SK-N-SH (cell line): ENCODE measurements around the gene CDSN. TPM values are rescaled to one million over a fixed set of nuclear protein-coding genes. Genes with fewer than 3 reads are reported as not detected.

Experiments
- CTCF ChIA-PET: fragments of 300-600, 350-600 bp; formaldehyde crosslinking; extraction: SDS; loops from one replicate; lab custom pipeline; 2021; lab: Yijun Ruan, JAX
- POLR2A ChIA-PET: fragments of 350-600 bp; sonication (Branson Sonifier 250); formaldehyde crosslinking; extraction: SDS; loops from one replicate; lab custom pipeline; 2020; ENCODE audit warnings: antibody characterized with exemption, inconsistent platforms; lab: Yijun Ruan, JAX
- DNase-seq: peaks from one replicate; pipeline ENCODE4 v3.0.0; 2012
- H2AFZ ChIP-seq: fragments of 200-600 bp; sonication (generic); 2 replicates; pipeline ENCODE4 v1.8.1; 2016; ENCODE audit warnings: antibody characterized with exemption, mild to moderate bottlenecking, low read depth
- H3F3A ChIP-seq: fragments of 200-600 bp; sonication (generic); replicated peaks from 2 replicates; pipeline ENCODE3; 2016; ENCODE audit warnings: antibody characterized with exemption, mild to moderate bottlenecking; ENCODE audit not compliant: insufficient read depth
- H3K27ac ChIP-seq, 2 experiments: fragments of 200-500 bp in 1 of 2; fragments of 200-600 bp in 1 of 2; sonication (Bioruptor generic) in 1 of 2; sonication (generic), shearing (Covaris generic) in 1 of 2; 2 replicates each; pipeline versions ENCODE4 v1.5.1 to v1.6.1; 2014 to 2016; ENCODE audit warnings: low read depth in 2 of 2, inconsistent platforms in 1 of 2, low read length in 1 of 2, mild to moderate bottlenecking in 1 of 2, mixed read lengths in 1 of 2
- H3K27me3 ChIP-seq: fragments of 200-600 bp; sonication (generic), shearing (Covaris generic); 2 replicates; pipeline ENCODE4 v1.6.1; 2016; ENCODE audit warnings: mixed run types; ENCODE audit not compliant: insufficient read depth
- H3K36me3 ChIP-seq, 2 experiments: fragments of 200-500 bp in 1 of 2; fragments of 200-600 bp in 1 of 2; sonication (Bioruptor generic) in 1 of 2; sonication (generic) in 1 of 2; replicated peaks in 1 of 2; 2 replicates each; pipeline versions ENCODE3 to v1.5.1; 2014 to 2016; ENCODE audit warnings: low read length in 1 of 2, mild to moderate bottlenecking in 1 of 2; ENCODE audit not compliant: insufficient read depth in 2 of 2, control insufficient read depth in 1 of 2
- H3K4me1 ChIP-seq, 2 experiments: fragments of 200-500 bp in 1 of 2; fragments of 200-600 bp in 1 of 2; sonication (Bioruptor generic) in 1 of 2; sonication (generic), shearing (Covaris generic) in 1 of 2; 2 replicates each; pipeline versions ENCODE4 v1.5.1 to v1.6.1; 2014 to 2016; ENCODE audit warnings: low read depth in 1 of 2, low read length in 1 of 2, mixed run types in 1 of 2; ENCODE audit not compliant: insufficient read depth in 2 of 2, control insufficient read depth in 1 of 2
- H3K4me2 ChIP-seq: fragments of 200-600 bp; sonication (generic), shearing (Covaris generic); 2 replicates; pipeline ENCODE4 v1.6.1; 2017; ENCODE audit warnings: mixed run types
- H3K4me3 ChIP-seq, 2 experiments: fragments of 200-500 bp in 1 of 2; fragments of 200-600 bp in 1 of 2; sonication (Bioruptor generic) in 1 of 2; sonication (generic), shearing (Covaris generic) in 1 of 2; 2 replicates each; pipeline versions ENCODE4 v1.5.1 to v1.8.1; 2014 to 2016; ENCODE audit warnings: low read depth in 2 of 2, inconsistent platforms in 1 of 2, low read length in 1 of 2, mild to moderate bottlenecking in 1 of 2, mixed read lengths in 1 of 2, moderate library complexity in 1 of 2
- H3K79me2 ChIP-seq: fragments of 200-600 bp; sonication (generic); 2 replicates; pipeline ENCODE4 v1.8.1; 2017; ENCODE audit warnings: mild to moderate bottlenecking; ENCODE audit not compliant: insufficient read depth
- H3K9ac ChIP-seq: fragments of 200-600 bp; sonication (generic); 2 replicates; pipeline ENCODE4 v1.6.1; 2017; ENCODE audit warnings: mixed run types
- H3K9me2 ChIP-seq: fragments of 200-600 bp; sonication (generic); 2 replicates; pipeline ENCODE4 v1.6.1; 2017; ENCODE audit warnings: mixed run types
- H3K9me3 ChIP-seq: fragments of 200-600 bp; sonication (generic); 2 replicates; pipeline ENCODE4 v1.6.1; 2017; ENCODE audit warnings: mixed run types, mild to moderate bottlenecking, moderate library complexity
- H4K20me1 ChIP-seq: fragments of 200-600 bp; sonication (generic); 2 replicates; pipeline ENCODE4 v1.6.1; 2017; ENCODE audit warnings: mild to moderate bottlenecking, mixed run types; ENCODE audit not compliant: insufficient read depth
- CHD2 ChIP-seq: fragments of 150-350 bp; IDR thresholded peaks from 2 replicates; pipeline ENCODE4 v1.6.1; 2018; ENCODE audit warnings: low read length; ENCODE audit not compliant: partially characterized antibody
- GABPA ChIP-seq: IDR thresholded peaks from 2 replicates; pipeline ENCODE4 v1.4.0; 2012; ENCODE audit warnings: low read depth, mild to moderate bottlenecking
- MAX ChIP-seq: IDR thresholded peaks from 2 replicates; pipeline ENCODE4 v1.4.0; 2012; ENCODE audit warnings: low read depth
- PBX3 ChIP-seq: IDR thresholded peaks from 2 replicates; pipeline ENCODE4; 2012
- POLR2AphosphoS5 ChIP-seq: IDR thresholded peaks from 2 replicates; pipeline ENCODE4 v1.6.1; 2012; ENCODE audit warnings: low read depth, low read length
- RCOR1 ChIP-seq: fragments of 150-350 bp; IDR thresholded peaks from 2 replicates; pipeline ENCODE4 v1.6.1; 2017; ENCODE audit warnings: antibody characterized with exemption, low read length
- RXRA ChIP-seq: IDR thresholded peaks from 2 replicates; pipeline ENCODE4 v1.4.0; 2012; ENCODE audit warnings: low read depth, mild to moderate bottlenecking, borderline replicate concordance
- SMC3 ChIP-seq: IDR thresholded peaks from 2 replicates; pipeline ENCODE4 v1.6.1; 2012; ENCODE audit warnings: low read depth, low read length, improper control_type of control experiment
- TAF1 ChIP-seq: IDR thresholded peaks from 2 replicates; pipeline ENCODE4 v1.6.1; 2012; ENCODE audit warnings: low read depth, mild to moderate bottlenecking, low read length, moderate library complexity, borderline replicate concordance
- USF1 ChIP-seq: IDR thresholded peaks from 2 replicates; pipeline ENCODE4 v1.4.0; 2012; ENCODE audit warnings: low read depth, borderline replicate concordance
- WGBS: methylation state at CpG from one replicate; pipeline ENCODE4 v1.1.6; 2017; ENCODE audit warnings: low lambda C conversion rate; 5-methylcytosine and 5-hydroxymethylcytosine counted together
- polyA plus RNA-seq, 3 experiments: library from polyadenylated mRNA; depleted of rRNA; stranded (reverse); fragments of >200 nt; gene quantifications; 2 replicates each; pipeline ENCODE4 v1.2.3, GENCODE V29; 2012
- TF ChIP-seq, protein P1 (sequence below): fragments of 150-350 bp; IDR thresholded peaks from 2 replicates; pipeline ENCODE4 v1.6.1; 2017; ENCODE audit warnings: antibody characterized with exemption, low read length, low read depth, borderline replicate concordance
- TF ChIP-seq, protein P2 (sequence below): fragments of 150-350 bp; IDR thresholded peaks from 2 replicates; pipeline ENCODE4 v1.6.1; 2016; ENCODE audit warnings: mild to moderate bottlenecking, low read depth, low read length
- TF ChIP-seq, protein P3 (sequence below): IDR thresholded peaks from 2 replicates; pipeline ENCODE4 v1.4.0; 2012; ENCODE audit warnings: low read depth, borderline replicate concordance

CDSN gene
- polyA plus RNA-seq, 1 of the 3 experiments (the other 2 are of a cell fraction) = 0.02 TPM

DNA sequence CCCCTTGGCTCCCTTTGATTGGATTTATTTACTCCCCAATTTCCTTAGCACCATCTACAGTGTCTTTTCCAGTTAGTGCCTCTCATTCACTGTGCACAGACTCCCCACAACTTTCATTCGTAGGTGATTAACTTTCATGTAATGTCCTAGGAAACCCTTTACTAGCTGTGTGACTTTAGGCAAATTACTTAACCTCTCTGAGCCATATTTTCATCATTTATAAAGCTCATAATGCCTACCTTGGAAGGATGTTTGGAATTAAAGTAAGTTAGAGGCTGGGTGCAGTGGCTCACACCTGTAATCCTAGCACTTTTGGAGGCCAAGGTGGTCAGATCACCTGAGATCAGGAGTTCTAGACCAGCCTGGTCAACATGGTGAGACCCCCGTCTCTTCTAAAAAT lies 28.0 kb downstream of the CDSN start:
- Histone ChIP-seq H3K9me2 (no peaks in the 10 kb centered on the region), H3K36me3 (no peaks in the 10 kb centered on the region), H3K4me2 (no peak overlapping the region), H3F3A (peaks cover 21% of the 10 kb centered on the region), H3K4me3 (no peak overlapping the region), H3K4me1 (peaks cover 8 to 15% of the 10 kb centered on the region in 2 experiments; a peak in 3 of 4 replicates), H2AFZ (no peak overlapping the region), H3K9ac (no peak overlapping the region), H3K79me2 (no peaks in the 10 kb centered on the region; the same call in 1 of the 2 replicates), H3K9me3 (no peaks in the 10 kb centered on the region), H3K27ac (no peak overlapping the region), H4K20me1 (no peaks in the 10 kb centered on the region), H3K27me3 (no peaks in the 10 kb centered on the region)
- ChIA-PET POLR2A (no interaction called here), CTCF (interaction anchor here (0.7 to 2.4 kb wide), 5 partner anchors 9 to 552 kb away, joined by 3 to 12 read pairs (median 4); no protein-coding TSS in a partner anchor)
- no peak for DNase-seq
- WGBS = 71% methylated on average over 2 of the region's 2 CpGs
- no peak for TF ChIP-seq GABPA

GRCh38 chr6:31091680-31092079 lies 28.6 kb downstream of the CDSN start:
- Histone ChIP-seq H3K9ac (no peak overlapping the region), H3K27me3 (no peaks in the 10 kb centered on the region), H3K79me2 (no peaks in the 10 kb centered on the region; the same call in 1 of the 2 replicates), H3K36me3 (no peaks in the 10 kb centered on the region), H3F3A (peaks cover 26% of the 10 kb centered on the region), H3K4me2 (no peak overlapping the region), H3K27ac (no peak overlapping the region), H3K9me3 (no peaks in the 10 kb centered on the region), H4K20me1 (no peaks in the 10 kb centered on the region), H3K9me2 (no peaks in the 10 kb centered on the region), H3K4me1 (peaks cover 11 to 18% of the 10 kb centered on the region in 2 experiments; a peak in 3 of 4 replicates), H2AFZ (no peak overlapping the region), H3K4me3 (no peak overlapping the region)
- TF ChIP-seq PBX3 (no peak), USF1 (no peak), MAX (no peak), CHD2 (no peak)
- TF ChIP-seq, protein P1, sequence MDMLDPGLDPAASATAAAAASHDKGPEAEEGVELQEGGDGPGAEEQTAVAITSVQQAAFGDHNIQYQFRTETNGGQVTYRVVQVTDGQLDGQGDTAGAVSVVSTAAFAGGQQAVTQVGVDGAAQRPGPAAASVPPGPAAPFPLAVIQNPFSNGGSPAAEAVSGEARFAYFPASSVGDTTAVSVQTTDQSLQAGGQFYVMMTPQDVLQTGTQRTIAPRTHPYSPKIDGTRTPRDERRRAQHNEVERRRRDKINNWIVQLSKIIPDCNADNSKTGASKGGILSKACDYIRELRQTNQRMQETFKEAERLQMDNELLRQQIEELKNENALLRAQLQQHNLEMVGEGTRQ = no peak
- 41% methylated on average over 3 of the region's 3 CpGs for WGBS
- ChIA-PET CTCF (interaction anchor here (0.9 to 2.4 kb wide), 5 partner anchors 12 to 551 kb away, joined by 3 to 12 read pairs (median 4); no protein-coding TSS in a partner anchor), POLR2A (no interaction called here)
- DNase-seq = no peak

GRCh38 chr6:31090973-31091364 lies 29.3 kb downstream of the CDSN start:
- no peaks in the 10 kb centered on the region; the same call in 1 of the 2 replicates for H3K79me2 ChIP-seq

More at GRCh38 chr6:31090973-31091364, 29.3 kb downstream of the CDSN start:
- H2AFZ ChIP-seq = no peak overlapping the region
- ChIA-PET POLR2A (no interaction called here), CTCF (interaction anchor here (0.9 to 2.2 kb wide), 4 partner anchors 11 to 264 kb away, joined by 3 to 12 read pairs (median 4); no protein-coding TSS in a partner anchor)
- no peaks in the 10 kb centered on the region for H3K27me3 ChIP-seq
- H3K9me3 ChIP-seq = no peaks in the 10 kb centered on the region
- H3K27ac ChIP-seq = no peak overlapping the region
- no peak overlapping the region for H3K9ac ChIP-seq
- no peak overlapping the region for H3K4me3 ChIP-seq
- H3K4me2 ChIP-seq = no peak overlapping the region
- TF ChIP-seq, protein P2, sequence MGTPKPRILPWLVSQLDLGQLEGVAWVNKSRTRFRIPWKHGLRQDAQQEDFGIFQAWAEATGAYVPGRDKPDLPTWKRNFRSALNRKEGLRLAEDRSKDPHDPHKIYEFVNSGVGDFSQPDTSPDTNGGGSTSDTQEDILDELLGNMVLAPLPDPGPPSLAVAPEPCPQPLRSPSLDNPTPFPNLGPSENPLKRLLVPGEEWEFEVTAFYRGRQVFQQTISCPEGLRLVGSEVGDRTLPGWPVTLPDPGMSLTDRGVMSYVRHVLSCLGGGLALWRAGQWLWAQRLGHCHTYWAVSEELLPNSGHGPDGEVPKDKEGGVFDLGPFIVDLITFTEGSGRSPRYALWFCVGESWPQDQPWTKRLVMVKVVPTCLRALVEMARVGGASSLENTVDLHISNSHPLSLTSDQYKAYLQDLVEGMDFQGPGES = no peak
- TF ChIP-seq TAF1 (no peak), SMC3 (no peak), POLR2AphosphoS5 (no peak), RCOR1 (no peak), RXRA (no peak), GABPA (no peak)
- TF ChIP-seq, protein P3, sequence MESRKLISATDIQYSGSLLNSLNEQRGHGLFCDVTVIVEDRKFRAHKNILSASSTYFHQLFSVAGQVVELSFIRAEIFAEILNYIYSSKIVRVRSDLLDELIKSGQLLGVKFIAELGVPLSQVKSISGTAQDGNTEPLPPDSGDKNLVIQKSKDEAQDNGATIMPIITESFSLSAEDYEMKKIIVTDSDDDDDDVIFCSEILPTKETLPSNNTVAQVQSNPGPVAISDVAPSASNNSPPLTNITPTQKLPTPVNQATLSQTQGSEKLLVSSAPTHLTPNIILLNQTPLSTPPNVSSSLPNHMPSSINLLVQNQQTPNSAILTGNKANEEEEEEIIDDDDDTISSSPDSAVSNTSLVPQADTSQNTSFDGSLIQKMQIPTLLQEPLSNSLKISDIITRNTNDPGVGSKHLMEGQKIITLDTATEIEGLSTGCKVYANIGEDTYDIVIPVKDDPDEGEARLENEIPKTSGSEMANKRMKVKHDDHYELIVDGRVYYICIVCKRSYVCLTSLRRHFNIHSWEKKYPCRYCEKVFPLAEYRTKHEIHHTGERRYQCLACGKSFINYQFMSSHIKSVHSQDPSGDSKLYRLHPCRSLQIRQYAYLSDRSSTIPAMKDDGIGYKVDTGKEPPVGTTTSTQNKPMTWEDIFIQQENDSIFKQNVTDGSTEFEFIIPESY = no peak
- TF ChIP-seq, protein P1 = no peak
- TF ChIP-seq, all 33 proteins: peak for 0
- WGBS = 87% methylated on average over 5 of the region's 6 CpGs
- H4K20me1 ChIP-seq = no peaks in the 10 kb centered on the region
- no peak for DNase-seq
- H3F3A ChIP-seq = peaks cover 30% of the 10 kb centered on the region
- H3K9me2 ChIP-seq = no peaks in the 10 kb centered on the region
- peaks cover 11 to 24% of the 10 kb centered on the region in 2 experiments; a peak in 3 of 4 replicates for H3K4me1 ChIP-seq
- no peaks in the 10 kb centered on the region for H3K36me3 ChIP-seq
